MCF 10A (cell line): ENCODE data around the gene VSTM2L. TPM values are rescaled to one million over a fixed set of nuclear protein-coding genes. Genes with fewer than 3 reads are reported as not detected.
A peak's percentile ranks its signal among the peaks of the same experiment; 100 is the strongest.

ENCODE experiments used
- BruUV-seq: library from RNA; stranded (reverse); fragments of 400-500 nt; replicated peaks from 2 replicates; lab custom pipeline; 2021; lab: Mats Ljungman, UMichigan
- CTCF ChIA-PET: fragments of 300-600 bp; sonication (Branson Sonifier 250); formaldehyde crosslinking; extraction: SDS; loops from one replicate; lab custom pipeline; 2021; ENCODE audit warnings: antibody characterized with exemption, inconsistent platforms; lab: Yijun Ruan, JAX
- POLR2A ChIA-PET: fragments of 300-600, 350-650 bp; sonication (Branson Sonifier 250); formaldehyde crosslinking; extraction: SDS; loops from one replicate; lab custom pipeline; 2020; ENCODE audit warnings: antibody characterized with exemption, inconsistent platforms; lab: Yijun Ruan, JAX
- DNase-seq: peaks from one replicate; pipeline ENCODE4 v3.0.0-alpha.2; 2018; ENCODE audit not compliant: unreplicated experiment
- H3K27ac Mint-ChIP-seq: one replicate; pipeline ENCODE4 v1.8.0; 2022; ENCODE audit warnings: mild to moderate bottlenecking, low read depth, mixed read lengths; ENCODE audit not compliant: unreplicated experiment
- H3K27me3 Mint-ChIP-seq: one replicate; pipeline ENCODE4 v1.8.0; 2022; ENCODE audit warnings: mixed read lengths; ENCODE audit not compliant: insufficient read depth, unreplicated experiment
- H3K36me3 Mint-ChIP-seq: one replicate; pipeline ENCODE4 v1.8.0; 2022; ENCODE audit warnings: mild to moderate bottlenecking, moderate library complexity, mixed read lengths; ENCODE audit not compliant: insufficient read depth, unreplicated experiment
- H3K4me1 Mint-ChIP-seq: one replicate; pipeline ENCODE4 v1.8.0; 2022; ENCODE audit warnings: mixed read lengths; ENCODE audit not compliant: insufficient read depth, unreplicated experiment
- H3K4me3 Mint-ChIP-seq: one replicate; pipeline ENCODE4 v1.8.0; 2022; ENCODE audit warnings: mild to moderate bottlenecking, moderate library complexity, mixed read lengths; ENCODE audit not compliant: unreplicated experiment
- H3K9me3 Mint-ChIP-seq: one replicate; pipeline ENCODE4 v1.8.0; 2022; ENCODE audit warnings: mixed read lengths; ENCODE audit not compliant: unreplicated experiment
- intact Hi-C: fragments of 100-400 bp; cut with micrococcal nuclease; formaldehyde crosslinking; loops from 2 replicates; pipeline ENCODE4 v1.14.1; 2022
- total RNA-seq: library from RNA; stranded (reverse); gene quantifications from 2 replicates; pipeline ENCODE4 v1.2.3, GENCODE V29; 2022
- TF ChIP-seq, protein P1 (sequence below): fragments of 200-600 bp; IDR thresholded peaks from one replicate; pipeline ENCODE4 v1.8.0; 2022; ENCODE audit warnings: antibody characterized with exemption, mild to moderate bottlenecking; ENCODE audit not compliant: unreplicated experiment

VSTM2L gene
- total RNA-seq, 1 experiment from 2014 or later = 15.6 TPM

DNA sequence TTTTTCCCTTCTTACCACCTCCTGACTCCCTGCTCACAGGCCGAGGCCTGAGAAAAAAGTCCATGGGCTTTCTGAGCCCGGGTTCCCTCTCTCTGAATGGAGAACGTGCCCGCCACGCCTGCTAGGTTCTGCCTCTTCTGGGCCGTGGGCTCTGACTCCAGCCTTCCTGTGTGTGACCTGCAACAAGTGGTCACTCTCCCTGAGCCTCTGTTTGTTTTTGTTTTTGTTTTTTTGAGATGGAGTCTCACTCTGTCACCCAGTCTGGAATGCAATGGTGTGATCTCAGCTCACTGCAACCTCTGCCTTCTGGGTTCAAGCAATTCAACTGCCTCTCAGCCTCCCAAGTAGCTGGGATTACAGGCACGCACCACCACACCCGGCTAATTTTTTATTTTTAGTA is 17.9 kb upstream of the VSTM2L start:
- Mint-ChIP-seq H3K4me1 (no peaks in the 10 kb centered on the region), H3K9me3 (no peaks in the 10 kb centered on the region), H3K4me3 (no peak overlapping the region), H3K27me3 (peaks cover 9% of the 10 kb centered on the region), H3K36me3 (no peaks in the 10 kb centered on the region), H3K27ac (no peak overlapping the region)
- no TSS peak for BruUV-seq
- intact Hi-C loops = no loop called here
- CTCF ChIA-PET = interaction anchor here (0.5 kb wide), 1 partner anchor 503 kb away, joined by 3 read pairs; no protein-coding TSS in a partner anchor
- TF ChIP-seq, protein P1, sequence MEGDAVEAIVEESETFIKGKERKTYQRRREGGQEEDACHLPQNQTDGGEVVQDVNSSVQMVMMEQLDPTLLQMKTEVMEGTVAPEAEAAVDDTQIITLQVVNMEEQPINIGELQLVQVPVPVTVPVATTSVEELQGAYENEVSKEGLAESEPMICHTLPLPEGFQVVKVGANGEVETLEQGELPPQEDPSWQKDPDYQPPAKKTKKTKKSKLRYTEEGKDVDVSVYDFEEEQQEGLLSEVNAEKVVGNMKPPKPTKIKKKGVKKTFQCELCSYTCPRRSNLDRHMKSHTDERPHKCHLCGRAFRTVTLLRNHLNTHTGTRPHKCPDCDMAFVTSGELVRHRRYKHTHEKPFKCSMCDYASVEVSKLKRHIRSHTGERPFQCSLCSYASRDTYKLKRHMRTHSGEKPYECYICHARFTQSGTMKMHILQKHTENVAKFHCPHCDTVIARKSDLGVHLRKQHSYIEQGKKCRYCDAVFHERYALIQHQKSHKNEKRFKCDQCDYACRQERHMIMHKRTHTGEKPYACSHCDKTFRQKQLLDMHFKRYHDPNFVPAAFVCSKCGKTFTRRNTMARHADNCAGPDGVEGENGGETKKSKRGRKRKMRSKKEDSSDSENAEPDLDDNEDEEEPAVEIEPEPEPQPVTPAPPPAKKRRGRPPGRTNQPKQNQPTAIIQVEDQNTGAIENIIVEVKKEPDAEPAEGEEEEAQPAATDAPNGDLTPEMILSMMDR = no peak
- POLR2A ChIA-PET = no interaction called here
- DNase-seq = no peak

DNA sequence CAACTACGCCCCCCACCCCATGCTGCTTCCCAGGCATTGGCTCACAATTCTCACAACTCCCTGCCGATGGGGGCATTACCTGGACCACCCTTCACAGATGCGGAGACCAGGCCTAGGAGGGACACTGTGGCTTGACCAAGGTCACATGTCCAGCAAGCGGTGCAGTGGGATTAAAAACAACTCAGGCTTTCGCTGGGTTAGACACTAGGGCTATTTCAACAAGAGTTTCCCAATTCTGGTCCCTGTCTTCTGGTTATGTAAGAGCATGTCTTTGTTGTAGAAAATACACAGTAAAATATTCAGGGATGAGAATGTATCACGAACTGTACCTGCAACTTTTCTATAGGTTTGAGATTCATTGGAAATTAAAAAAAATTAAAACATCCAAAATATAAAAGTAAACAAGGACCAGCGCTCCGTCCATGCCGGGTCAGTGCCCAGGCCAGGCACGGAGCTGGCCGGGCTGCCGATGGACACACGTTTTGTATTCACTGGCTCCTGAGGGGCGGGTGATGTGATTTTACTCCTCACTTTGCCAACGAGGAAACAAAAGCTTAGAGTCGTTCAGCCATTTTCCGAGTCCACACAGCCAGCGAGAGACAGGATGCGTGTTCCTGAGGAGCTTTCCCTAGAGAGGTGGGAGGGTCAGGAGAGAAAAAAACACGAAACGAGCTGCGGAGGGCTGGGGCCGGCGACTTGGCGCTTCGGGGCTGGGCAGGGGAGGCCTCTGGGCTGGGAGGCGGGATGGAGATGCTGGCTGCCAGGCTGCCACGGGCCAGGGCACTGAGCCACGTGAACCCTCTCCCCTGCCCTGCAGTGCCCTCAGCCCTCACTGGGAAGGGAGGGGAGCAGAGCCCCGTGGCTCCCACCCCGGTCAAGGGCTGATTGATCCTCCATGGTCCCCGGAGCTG is 17.1 kb upstream of the VSTM2L start:
- no TSS peak for BruUV-seq
- POLR2A ChIA-PET = interaction anchor here (0.6 kb wide), 1 partner anchor 358 kb away, joined by 3 read pairs; the partner anchor contains the start of gene BLCAP
- peaks cover 9% of the 10 kb centered on the region for H3K27me3 Mint-ChIP-seq

DNA sequence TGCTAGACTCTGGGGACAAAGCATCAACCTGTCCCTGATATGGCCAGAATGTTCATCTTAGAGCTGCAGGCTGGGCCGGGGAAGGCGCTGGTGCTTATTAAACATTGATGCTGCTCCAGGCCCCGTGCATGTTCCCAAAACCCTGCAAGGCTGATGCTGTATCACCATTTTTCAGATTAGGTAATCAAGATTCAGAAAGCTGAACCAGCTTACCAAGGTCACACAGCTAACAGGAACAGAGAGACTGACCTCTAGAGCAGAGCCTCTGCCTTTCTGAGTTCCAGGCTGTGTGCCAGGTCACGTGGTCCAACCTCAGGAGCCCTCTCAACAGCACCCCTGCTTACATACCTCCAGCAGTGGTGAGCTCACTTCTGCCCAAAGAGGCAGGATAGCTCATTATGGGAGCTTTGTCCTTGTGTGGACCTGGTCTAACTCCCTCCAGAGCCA is 16.1 kb upstream of the VSTM2L start:
- no TSS peak for BruUV-seq
- POLR2A ChIA-PET = interaction anchor here (0.6 kb wide), 2 partner anchors 359 to 705 kb away, joined by 3 read pairs; partner anchors contain the start of gene BLCAP
- no peaks in the 10 kb centered on the region for H3K36me3 Mint-ChIP-seq

More for the DNA sequence above, 17.1 kb upstream of the VSTM2L start:
- no peak overlapping the region for H3K4me3 Mint-ChIP-seq
- no peak for DNase-seq
- no peaks in the 10 kb centered on the region for H3K9me3 Mint-ChIP-seq
- CTCF ChIA-PET = no interaction called here
- no peaks in the 10 kb centered on the region for H3K36me3 Mint-ChIP-seq
- intact Hi-C loops = no loop called here
- H3K4me1 Mint-ChIP-seq = no peaks in the 10 kb centered on the region
- TF ChIP-seq, protein P1 = no peak
- H3K27ac Mint-ChIP-seq = no peak overlapping the region

DNA sequence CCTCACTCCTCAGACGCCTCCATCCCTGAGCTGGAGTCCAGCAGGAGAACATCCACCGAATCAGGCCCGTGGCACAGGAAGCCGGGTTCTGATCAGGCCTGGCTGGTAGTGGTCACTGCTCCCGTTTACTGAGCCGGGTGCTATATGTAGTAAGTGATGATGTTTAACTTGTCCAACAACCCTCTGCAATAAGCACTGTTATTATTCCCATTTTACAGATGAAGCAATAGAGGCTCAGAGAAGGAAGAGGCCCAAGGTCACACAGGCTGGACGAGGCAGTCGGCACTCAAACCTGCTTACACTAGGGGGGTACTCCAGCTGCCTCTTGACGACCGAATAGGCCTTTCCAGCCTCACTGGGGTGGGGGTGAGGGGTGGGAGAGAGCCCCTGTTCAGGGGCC is 14.3 kb upstream of the VSTM2L start:
- no peaks in the 10 kb centered on the region for H3K9me3 Mint-ChIP-seq
- intact Hi-C loops = no loop called here
- no peaks in the 10 kb centered on the region for H3K27me3 Mint-ChIP-seq
- BruUV-seq = no TSS peak
- CTCF ChIA-PET = interaction anchor here (0.9 to 1.1 kb wide), 3 partner anchors 9 to 22 kb away, joined by 3 to 5 read pairs (median 3); no protein-coding TSS in a partner anchor
- no peaks in the 10 kb centered on the region for H3K4me1 Mint-ChIP-seq
- no peak overlapping the region for H3K27ac Mint-ChIP-seq
- H3K36me3 Mint-ChIP-seq = no peaks in the 10 kb centered on the region
- no peak overlapping the region for H3K4me3 Mint-ChIP-seq
- DNase-seq = no peak
- POLR2A ChIA-PET = no interaction called here
- TF ChIP-seq, protein P1 = no peak

More for the DNA sequence above, 16.1 kb upstream of the VSTM2L start:
- intact Hi-C loops = no loop called here
- Mint-ChIP-seq H3K27me3 (peaks cover 2% of the 10 kb centered on the region), H3K4me3 (no peak overlapping the region), H3K9me3 (no peaks in the 10 kb centered on the region), H3K27ac (no peak overlapping the region), H3K4me1 (no peaks in the 10 kb centered on the region)
- peak; percentile 23 for DNase-seq
- TF ChIP-seq, protein P1 = no peak
- CTCF ChIA-PET = no interaction called here
